ENCODE data around the gene SRC. TPM values are rescaled to one million over a fixed set of nuclear protein-coding genes. Genes with fewer than 3 reads are reported as not detected.

The SRC gene
- total and polyA plus RNA-seq, 2 of the 8 experiments (the other 6 are each of a cell fraction or from before 2014, with no cell fraction given): 27.6 to 28.8 TPM

- H3K79me1 ChIP-seq (ENCODE audit: low read depth, low read length): peaks cover 19% of the 10 kb centered on the region
- H2AFZ ChIP-seq (ENCODE audit: low read length): no peak overlapping the region
- no peaks in the 10 kb centered on the region for H4K20me1 ChIP-seq (replicated peaks in 1 of 2; ENCODE audit: control insufficient read depth in 1 of 2, insufficient read depth in 2 of 2, low read length in 2 of 2)
- no peak overlapping the region for H3K14ac ChIP-seq (ENCODE audit: insufficient read length)
- no peak overlapping the region for H3K27ac ChIP-seq (ENCODE audit: low read depth, low read length)
- no peaks in the 10 kb centered on the region for H3K23me2 ChIP-seq (ENCODE audit: low read depth, low read length)
- no peak overlapping the region for H4K5ac ChIP-seq (ENCODE audit: insufficient read length, low read depth, low read length)
- ChIA-PET POLR2A (ENCODE audit: partially characterized antibody) (interaction anchor here (1.0 to 1.3 kb wide), 2 partner anchors 15 to 20 kb away, joined by 3 read pairs; partner anchors contain the start of gene MANBAL), CTCF (ENCODE audit: partially characterized antibody) (no interaction called here)
- no peak overlapping the region; the same call in 1 of the 2 replicates for H4K8ac ChIP-seq (ENCODE audit: extremely low read depth, insufficient read depth, low read length)
- H2BK120ac ChIP-seq (replicated peaks; ENCODE audit: low read depth, low read length): no peak overlapping the region
- no peak overlapping the region for H3K4me2 ChIP-seq (ENCODE audit: insufficient read depth in 1 of 2, low read depth in 2 of 2, low read length in 2 of 2)
- H3K36me3 ChIP-seq (ENCODE audit: control insufficient read depth in 2 of 4, insufficient read depth in 4 of 4, low read length in 3 of 4): peaks cover 0 to 8% (median 1%) of the 10 kb centered on the region in 4 experiments; a peak in 2 of 8 replicates
- no peak overlapping the region for H2BK15ac ChIP-seq (ENCODE audit: low read length)
- 95% methylated on average over 6 of the region's 6 CpGs; no CpG with 5 or more reads in 1 of the 2 experiments for WGBS, 2 experiments (ENCODE audit: extremely low coverage in 1 of 2, insufficient coverage in 1 of 2, insufficient read length in 1 of 2, insufficient replicate concordance in 2 of 2, low coverage in 1 of 2, low lambda C conversion rate in 2 of 2, missing lambda C conversion rate in 1 of 2)
- H3K4me1 ChIP-seq (replicated peaks in 1 of 4; ENCODE audit: control insufficient read depth in 3 of 4, insufficient read depth in 4 of 4, low read length in 3 of 4): peaks cover 0 to 4% (median 0%) of the 10 kb centered on the region in 4 experiments; a peak in 2 of 7 replicates
- H3K56ac ChIP-seq (replicated peaks; ENCODE audit: insufficient read length, low read depth, low read length): no peak overlapping the region
- no peak overlapping the region for H4K91ac ChIP-seq (replicated peaks; ENCODE audit: insufficient read length, low read length)
- no peak for DNase-seq (ENCODE audit: low read depth in 1 of 2, low spot score in 2 of 2)
- no peak for FAIRE-seq
- H3K9ac ChIP-seq (replicated peaks in 1 of 4; ENCODE audit: extremely low read depth in 1 of 4, low read depth in 3 of 4, low read length in 3 of 4): no peak overlapping the region
- H2AK5ac ChIP-seq (ENCODE audit: low read depth, low read length): no peak overlapping the region
- H2BK5ac ChIP-seq (ENCODE audit: low read depth, low read length): no peak overlapping the region
- H3K18ac ChIP-seq (ENCODE audit: extremely low read depth, low read length): no peak overlapping the region
- H3K79me2 ChIP-seq (ENCODE audit: control insufficient read depth in 1 of 2, insufficient read depth in 2 of 2, low read length in 2 of 2): 0 out of 4 replicates have a peak, but pooled peaks cover 0 to 3% of the 10 kb centered on the region in 2 experiments
- H2BK12ac ChIP-seq (ENCODE audit: low read depth, low read length): no peak overlapping the region
- no peaks in the 10 kb centered on the region for H3K9me3 ChIP-seq (ENCODE audit: insufficient read depth in 2 of 2, low read depth in 1 of 2, low read length in 1 of 2)
- no peak overlapping the region for H3K23ac ChIP-seq (ENCODE audit: insufficient read length)
- H3K4me3 ChIP-seq (ENCODE audit: extremely low read depth in 1 of 4, insufficient read depth in 2 of 4, low read depth in 3 of 4, low read length in 4 of 4): no peak overlapping the region
- TF ChIP-seq, protein P1, sequence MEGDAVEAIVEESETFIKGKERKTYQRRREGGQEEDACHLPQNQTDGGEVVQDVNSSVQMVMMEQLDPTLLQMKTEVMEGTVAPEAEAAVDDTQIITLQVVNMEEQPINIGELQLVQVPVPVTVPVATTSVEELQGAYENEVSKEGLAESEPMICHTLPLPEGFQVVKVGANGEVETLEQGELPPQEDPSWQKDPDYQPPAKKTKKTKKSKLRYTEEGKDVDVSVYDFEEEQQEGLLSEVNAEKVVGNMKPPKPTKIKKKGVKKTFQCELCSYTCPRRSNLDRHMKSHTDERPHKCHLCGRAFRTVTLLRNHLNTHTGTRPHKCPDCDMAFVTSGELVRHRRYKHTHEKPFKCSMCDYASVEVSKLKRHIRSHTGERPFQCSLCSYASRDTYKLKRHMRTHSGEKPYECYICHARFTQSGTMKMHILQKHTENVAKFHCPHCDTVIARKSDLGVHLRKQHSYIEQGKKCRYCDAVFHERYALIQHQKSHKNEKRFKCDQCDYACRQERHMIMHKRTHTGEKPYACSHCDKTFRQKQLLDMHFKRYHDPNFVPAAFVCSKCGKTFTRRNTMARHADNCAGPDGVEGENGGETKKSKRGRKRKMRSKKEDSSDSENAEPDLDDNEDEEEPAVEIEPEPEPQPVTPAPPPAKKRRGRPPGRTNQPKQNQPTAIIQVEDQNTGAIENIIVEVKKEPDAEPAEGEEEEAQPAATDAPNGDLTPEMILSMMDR (IDR thresholded peaks at IDR 0.05; ENCODE audit: control extremely low read depth in 1 of 3, insufficient read depth in 1 of 3, low read depth in 1 of 3, low read length in 3 of 3): no peak
- TF ChIP-seq CTBP2 (IDR thresholded peaks at IDR 0.05; ENCODE audit: borderline replicate concordance, insufficient read depth, insufficient read length, low read length) (no peak), CBX8 (IDR thresholded peaks at IDR 0.05; ENCODE audit: borderline replicate concordance, low read depth, low read length) (no peak), MAFK (IDR thresholded peaks at IDR 0.05; ENCODE audit: low read depth, low read length) (no peak), SIX5 (IDR thresholded peaks at IDR 0.05; ENCODE audit: low read depth, low read length) (no peak)
- TF ChIP-seq, protein P2, sequence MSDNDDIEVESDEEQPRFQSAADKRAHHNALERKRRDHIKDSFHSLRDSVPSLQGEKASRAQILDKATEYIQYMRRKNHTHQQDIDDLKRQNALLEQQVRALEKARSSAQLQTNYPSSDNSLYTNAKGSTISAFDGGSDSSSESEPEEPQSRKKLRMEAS (IDR thresholded peaks at IDR 0.05): no peak
- H3K4ac ChIP-seq (replicated peaks; ENCODE audit: insufficient read length, low read depth, low read length): no peak overlapping the region
- H2BK20ac ChIP-seq (ENCODE audit: low read length): no peak overlapping the region
- no peaks in the 10 kb centered on the region for H3K27me3 ChIP-seq (replicated peaks in 1 of 4; ENCODE audit: control insufficient read depth in 3 of 4, extremely low read depth in 1 of 4, insufficient read depth in 3 of 4, low read length in 3 of 4)
Measured at GRCh38 chr20:37309290-37309689, 36.6 kb upstream of the SRC start.

Measured in H1 (cell line).